Activated T-cell treated with anti-CD3 and anti-CD28 coated beads, Interleukin-2, amount 50 U/mL, for 48 hours (primary cell): ENCODE measurements around the gene CWC15.

ENCODE experiments used
- DNase-seq, 2 experiments: peaks; one replicate each; pipeline ENCODE4 v3.0.0-alpha.2; 2020

Gene CWC15

DNA sequence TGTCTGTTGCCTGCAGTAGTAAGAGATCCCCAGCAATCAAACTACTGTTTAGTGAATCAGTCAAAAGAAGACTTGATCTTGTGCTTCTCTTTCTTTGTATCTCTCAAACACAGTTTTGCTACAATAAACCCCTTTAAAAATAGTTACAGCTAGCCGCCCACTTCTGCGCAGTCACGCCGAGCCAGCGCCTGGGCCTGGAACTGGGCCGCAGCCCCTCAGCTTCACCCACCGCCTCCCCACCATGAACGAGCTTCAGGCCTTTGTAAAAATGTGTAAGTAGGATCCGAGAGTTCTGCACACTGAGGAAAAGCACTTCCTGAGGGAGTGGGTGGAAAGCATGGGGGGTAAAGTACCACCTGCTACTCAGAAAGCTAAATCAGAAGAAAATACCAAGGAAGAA is 60.5 kb downstream of the CWC15 start:
- DNase-seq: no peak
